Ovary (tissue), 3 donors: ENCODE data around the gene DKK3.

Experiments
- CTCF ChIP-seq, 3 donors: fragments of 450-650 bp in 2 of 3; fragments of 200-600 bp in 1 of 3; IDR thresholded peaks; one replicate each; pipeline versions ENCODE4 v1.5.1 to v1.8.0; 2016 to 2022; ENCODE audit warnings: antibody characterized with exemption in 3 of 3, mild to moderate bottlenecking in 1 of 3
- EP300 ChIP-seq: sonication (generic); formaldehyde crosslinking; IDR thresholded peaks from one replicate; pipeline ENCODE4 v1.6.1; 2017; ENCODE audit warnings: antibody characterized with exemption
- POLR2A ChIP-seq: fragments of 450-650 bp; IDR thresholded peaks from one replicate; pipeline ENCODE4 v1.6.1; 2017; ENCODE audit warnings: antibody characterized with exemption, mild to moderate bottlenecking, moderate library complexity
- donor health status: DM: no; HTN: no; CAD: no.

- no peak for TF ChIP-seq CTCF (IDR thresholded peaks at IDR 0.05)
- no peak for TF ChIP-seq POLR2A
- TF ChIP-seq EP300, result no peak
Observed at GRCh38 chr11:12046636-12047236, 38.3 kb upstream of the DKK3 start.
